Psoas muscle (tissue), 8 donors: Measurements from ENCODE around the gene GALNT10. TPM values are rescaled to one million over a fixed set of nuclear protein-coding genes. Genes with fewer than 3 reads are reported as not detected.
A peak's percentile ranks its signal among the peaks of the same experiment; 100 is the strongest.

ENCODE experiments used
- ATAC-seq, 4 donors: fragments of 200-7000 bp; cut with Tn5 transposase; one replicate each; pipeline ENCODE4 v1.9.1; 2020; ENCODE audit warnings: moderate library complexity in 3 of 4, mild to moderate bottlenecking in 2 of 4
- DNase-seq, 2 donors: peaks; one replicate each; pipeline ENCODE4 v3.0.0-alpha.2; 2020
- H3K27ac ChIP-seq: fragments of 200-600 bp; one replicate; pipeline ENCODE4 v1.8.0; 2022
- H3K27me3 ChIP-seq, 3 donors: fragments of 200-600 bp in 1 of 3; one replicate each; pipeline versions ENCODE4 v1.6.1 to v1.8.0; 2013 to 2022; ENCODE audit warnings: low read length in 2 of 3, mild to moderate bottlenecking in 2 of 3, moderate library complexity in 1 of 3; ENCODE audit not compliant: insufficient read depth in 3 of 3
- H3K36me3 ChIP-seq, 2 donors: fragments of 200-600 bp in 1 of 2; one replicate each; pipeline versions ENCODE4 v1.6.1 to v1.8.0; 2013 to 2022; ENCODE audit warnings: low read depth in 1 of 2, mild to moderate bottlenecking in 1 of 2, moderate library complexity in 1 of 2; ENCODE audit not compliant: insufficient read depth in 1 of 2
- H3K4me1 ChIP-seq: fragments of 200-600 bp; one replicate; pipeline ENCODE4 v1.8.0; 2022
- H3K4me3 ChIP-seq: fragments of 200-600 bp; one replicate; pipeline ENCODE4 v1.8.0; 2022; ENCODE audit warnings: mild to moderate bottlenecking
- H3K9me3 ChIP-seq: fragments of 200-600 bp; one replicate; pipeline ENCODE4 v1.8.0; 2022
- WGBS, 3 donors: extraction: QIAGEN DNeasy Blood & Tissue Kit; methylation state at CpG; one replicate each; pipeline versions ENCODE4 v1.1.6 to v1.1.7; 2013; 5-methylcytosine and 5-hydroxymethylcytosine counted together
- intact Hi-C, 2 donors: fragments of 100-400 bp; cut with DNase I; formaldehyde crosslinking; loops; one replicate each; pipeline versions ENCODE4 v1.11.0 to v1.14.2; 2022
- polyA plus RNA-seq, 3 donors: library from polyadenylated mRNA; stranded (reverse); fragments of 200-250 nt; gene quantifications; one replicate each; pipeline ENCODE4 v1.2.3, GENCODE V29; 2013
- total RNA-seq, 4 donors: library from RNA; stranded (reverse); fragmentation: NEBNext Ultra II Directional in 2 of 4; extraction: Animal tissue kit (Norgen Biotek cat#: 25700) in 2 of 4; gene quantifications; one replicate each; pipeline versions ENCODE4 v1.2.1 to v1.2.4, GENCODE V29; 2021 to 2023
- TF ChIP-seq, protein P1 (sequence below): fragments of 200-600 bp; IDR thresholded peaks from one replicate; pipeline ENCODE4 v1.8.0; 2022; ENCODE audit warnings: antibody characterized with exemption
- donor health status: healthy with polysubstance abuse.
- donor health status: DM: no; HTN: no; CAD: no; lungs with moderate emphysema.
- donor health status: Bipolar disorder and iron deficiency.
- donor health status: healthy.
- donor health status: DM: yes; HTN: yes; CAD: no.
- donor health status: DM: no; HTN: no; CAD: no.
- donor health status: DM: no; HTN: no; CAD: no.
- donor health status: DM: yes; HTN: yes; CAD: no.

The GALNT10 gene
- total and polyA plus RNA-seq, 7 donors = 4.2 to 9.9 (median 6.8) TPM

DNA sequence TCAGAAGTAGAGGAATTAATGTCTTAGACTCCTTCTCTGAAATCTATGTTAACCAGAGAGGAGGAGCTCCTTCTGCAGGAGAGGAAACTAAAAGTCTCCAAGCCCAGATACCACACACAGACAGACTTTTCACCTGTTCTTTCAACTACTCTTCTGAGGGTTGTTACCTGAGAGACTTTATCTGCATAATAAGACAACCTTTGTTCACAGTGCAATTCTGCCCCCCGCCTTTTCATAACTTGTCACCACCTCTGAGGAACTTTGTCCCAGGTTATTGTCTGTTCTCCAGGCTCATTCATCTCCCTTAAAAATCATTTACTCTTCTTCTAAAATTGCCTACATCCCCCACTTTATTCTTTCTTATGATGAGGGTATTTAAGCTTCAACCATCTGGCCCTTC lies 9.4 kb upstream of the GALNT10 start:
- no peaks in the 10 kb centered on the region for H3K27me3 ChIP-seq
- H3K4me1 ChIP-seq = no peaks in the 10 kb centered on the region
- H3K27ac ChIP-seq = no peak overlapping the region
- H3K4me3 ChIP-seq = no peak overlapping the region
- ATAC-seq (no peak), DNase-seq (no peak)
- H3K36me3 ChIP-seq = no peaks in the 10 kb centered on the region
- no peaks in the 10 kb centered on the region for H3K9me3 ChIP-seq
- intact Hi-C loops = loop anchor here (2.0 to 10.0 kb wide), 5 partner anchors 108 to 224 kb away; no protein-coding TSS in a partner anchor
- TF ChIP-seq, protein P1, sequence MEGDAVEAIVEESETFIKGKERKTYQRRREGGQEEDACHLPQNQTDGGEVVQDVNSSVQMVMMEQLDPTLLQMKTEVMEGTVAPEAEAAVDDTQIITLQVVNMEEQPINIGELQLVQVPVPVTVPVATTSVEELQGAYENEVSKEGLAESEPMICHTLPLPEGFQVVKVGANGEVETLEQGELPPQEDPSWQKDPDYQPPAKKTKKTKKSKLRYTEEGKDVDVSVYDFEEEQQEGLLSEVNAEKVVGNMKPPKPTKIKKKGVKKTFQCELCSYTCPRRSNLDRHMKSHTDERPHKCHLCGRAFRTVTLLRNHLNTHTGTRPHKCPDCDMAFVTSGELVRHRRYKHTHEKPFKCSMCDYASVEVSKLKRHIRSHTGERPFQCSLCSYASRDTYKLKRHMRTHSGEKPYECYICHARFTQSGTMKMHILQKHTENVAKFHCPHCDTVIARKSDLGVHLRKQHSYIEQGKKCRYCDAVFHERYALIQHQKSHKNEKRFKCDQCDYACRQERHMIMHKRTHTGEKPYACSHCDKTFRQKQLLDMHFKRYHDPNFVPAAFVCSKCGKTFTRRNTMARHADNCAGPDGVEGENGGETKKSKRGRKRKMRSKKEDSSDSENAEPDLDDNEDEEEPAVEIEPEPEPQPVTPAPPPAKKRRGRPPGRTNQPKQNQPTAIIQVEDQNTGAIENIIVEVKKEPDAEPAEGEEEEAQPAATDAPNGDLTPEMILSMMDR = no peak
- 92 to 100% (median 95%) methylated on average over 1 of the region's 1 CpG for WGBS, 3 donors

GRCh38 chr5:154189256-154189818 lies 1.2 kb upstream of the GALNT10 start:
- Histone ChIP-seq H3K9me3 (no peaks in the 10 kb centered on the region), H3K4me1 (peaks cover 23% of the 10 kb centered on the region), H3K36me3 (no peaks in the 10 kb centered on the region), H3K4me3 (peak overlapping the region; percentile 86), H3K27ac (peak overlapping the region; percentile 78), H3K27me3 (no peaks in the 10 kb centered on the region)
- peak in 1 of 2 donors; percentile 57 for DNase-seq
- 6 to 9% (median 6%) methylated on average over 23 to 25 of the region's 25 CpGs for WGBS, 3 donors
- ATAC-seq = peak in 3 of 4 donors; percentile 26 to 59 (median 52)
- intact Hi-C loops = loop anchor here in 1 of 2 donors (5.0 to 10.0 kb wide), 2 partner anchors 215 to 218 kb away; no protein-coding TSS in a partner anchor
- TF ChIP-seq, protein P1 = no peak

DNA sequence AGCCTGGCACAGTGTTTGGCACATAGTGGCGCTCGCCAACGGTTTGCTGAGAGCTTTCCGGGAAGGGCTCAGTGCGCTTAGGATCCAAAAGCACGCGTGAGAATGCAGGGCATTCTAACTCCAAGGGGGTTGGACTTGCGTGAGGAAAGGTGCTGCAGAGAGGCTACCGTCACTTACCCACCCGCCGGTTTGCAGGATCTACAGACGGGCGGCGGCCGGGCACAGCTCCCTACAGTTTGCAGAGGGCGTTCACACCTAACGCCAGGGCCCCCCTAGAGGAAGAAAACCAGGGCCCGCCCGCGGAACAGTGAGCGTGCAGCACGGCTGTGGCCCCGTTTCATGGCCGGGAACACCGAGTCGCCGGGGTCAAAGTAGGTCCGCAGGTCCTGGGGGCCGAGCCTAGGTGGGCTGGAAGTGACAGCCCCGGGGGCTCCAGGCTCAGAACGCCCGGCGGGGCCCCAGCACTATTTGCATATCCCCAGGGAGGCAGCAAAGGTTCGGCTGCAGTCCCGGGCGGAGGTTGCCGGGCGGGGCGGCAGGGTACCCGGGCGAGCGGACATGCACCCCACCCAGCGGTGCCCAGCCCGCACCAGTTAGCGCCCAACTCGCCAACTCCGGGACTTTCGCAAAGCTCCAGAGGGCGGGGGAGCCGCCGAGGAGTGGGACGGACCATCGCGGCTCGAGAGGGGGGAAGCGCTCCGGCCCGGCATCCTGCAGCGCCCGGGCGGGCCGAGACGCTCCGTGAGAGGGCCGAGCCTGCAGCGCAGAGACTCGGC lies 526 bp upstream of the GALNT10 start:
- H3K4me1 ChIP-seq = peaks cover 29% of the 10 kb centered on the region
- TF ChIP-seq, protein P1 = peak; percentile 23
- DNase-seq = peak; percentile 90 to 94
- peak overlapping the region; percentile 86 for H3K4me3 ChIP-seq
- WGBS, 3 donors = 0 to 1% (median 0%) methylated on average over 48 to 67 of the region's 67 CpGs
- H3K27me3 ChIP-seq = no peaks in the 10 kb centered on the region
- ATAC-seq = peak; percentile 93 to 95 (median 95)
- no peaks in the 10 kb centered on the region for H3K9me3 ChIP-seq
- H3K27ac ChIP-seq = peak overlapping the region; percentile 78
- intact Hi-C loops = loop anchor here in 1 of 2 donors (5.0 to 10.0 kb wide), 2 partner anchors 215 to 217 kb away; no protein-coding TSS in a partner anchor
- no peaks in the 10 kb centered on the region for H3K36me3 ChIP-seq

DNA sequence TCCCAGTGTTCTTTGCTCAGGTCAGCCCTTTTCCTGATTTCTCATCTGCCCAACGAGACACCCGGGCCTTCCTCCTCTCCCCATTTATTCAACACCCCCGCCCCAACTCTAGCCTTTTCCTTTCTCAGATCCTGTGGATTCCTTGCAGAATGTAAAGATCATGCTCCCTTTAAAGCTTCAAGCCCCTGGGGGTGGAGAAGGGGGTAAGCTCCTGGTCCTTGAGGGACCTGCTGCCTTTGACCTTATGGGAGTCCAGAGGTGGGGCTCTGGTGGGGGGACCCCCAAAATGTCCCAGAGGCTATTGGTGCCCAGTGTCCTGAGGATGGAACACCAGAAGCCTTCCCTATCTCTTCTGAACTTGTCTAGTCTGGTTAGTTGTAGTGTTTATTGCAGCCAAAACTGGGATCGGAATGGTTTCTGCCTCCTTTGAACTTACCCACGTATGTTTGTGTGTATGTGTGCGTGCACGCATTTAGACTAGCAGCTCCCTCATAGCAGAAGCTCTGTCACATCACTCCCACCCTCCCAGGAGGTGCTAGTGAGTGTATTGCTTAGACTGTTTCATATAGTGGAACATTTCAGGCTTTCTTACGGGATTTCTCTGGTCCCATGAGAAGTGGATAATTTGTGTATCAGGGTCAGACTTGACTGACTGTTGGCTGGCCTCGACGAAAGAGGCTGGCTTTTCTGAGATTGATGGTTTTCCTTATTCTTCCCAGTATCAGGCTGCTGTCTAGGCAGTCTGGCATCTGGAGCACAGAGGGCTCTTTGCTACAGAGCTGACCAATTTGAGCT lies 1.1 kb downstream of the GALNT10 start:
- intact Hi-C loops = no loop called here
- no peak for DNase-seq

More for the DNA sequence above, 1.1 kb downstream of the GALNT10 start:
- Histone ChIP-seq H3K36me3 (no peaks in the 10 kb centered on the region), H3K9me3 (no peaks in the 10 kb centered on the region), H3K4me3 (peak overlapping the region; percentile 90), H3K27me3 (no peaks in the 10 kb centered on the region), H3K27ac (no peak overlapping the region), H3K4me1 (peaks cover 29% of the 10 kb centered on the region)
- 39 to 47% (median 42%) methylated on average over 10 of the region's 10 CpGs for whole genome bisulfite sequencing, 3 donors
- ATAC-seq = no peak
- TF ChIP-seq, protein P1 = no peak
